UCSD-AML1 (cell line): ENCODE results near the gene CCDC88C.

Experiments
- DNase-seq: peaks from one replicate; lab custom pipeline; 2025; ENCODE audit not compliant: unreplicated experiment; lab: John Stamatoyannopoulos, UW

CCDC88C gene

DNA sequence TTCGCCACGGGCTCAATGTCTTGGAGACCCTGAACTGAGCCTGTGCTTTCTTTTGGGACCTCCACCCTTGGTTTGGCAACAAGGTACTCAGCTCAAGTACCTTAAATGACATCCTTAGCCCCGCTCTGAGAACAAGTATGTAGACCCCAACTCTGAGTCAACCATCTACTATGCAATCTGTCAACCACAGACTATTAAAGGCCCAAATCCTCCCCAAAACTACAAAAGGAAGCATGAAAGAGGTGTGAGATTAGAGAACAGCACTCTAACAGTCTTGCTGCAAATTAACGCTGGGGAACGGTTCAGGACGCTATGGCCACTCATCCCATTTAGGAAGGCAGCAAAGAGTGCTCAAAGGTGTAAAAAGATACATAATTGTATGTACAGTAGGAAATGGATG is 52.1 kb downstream of the CCDC88C start:
- DNase-seq: no peak

DNA sequence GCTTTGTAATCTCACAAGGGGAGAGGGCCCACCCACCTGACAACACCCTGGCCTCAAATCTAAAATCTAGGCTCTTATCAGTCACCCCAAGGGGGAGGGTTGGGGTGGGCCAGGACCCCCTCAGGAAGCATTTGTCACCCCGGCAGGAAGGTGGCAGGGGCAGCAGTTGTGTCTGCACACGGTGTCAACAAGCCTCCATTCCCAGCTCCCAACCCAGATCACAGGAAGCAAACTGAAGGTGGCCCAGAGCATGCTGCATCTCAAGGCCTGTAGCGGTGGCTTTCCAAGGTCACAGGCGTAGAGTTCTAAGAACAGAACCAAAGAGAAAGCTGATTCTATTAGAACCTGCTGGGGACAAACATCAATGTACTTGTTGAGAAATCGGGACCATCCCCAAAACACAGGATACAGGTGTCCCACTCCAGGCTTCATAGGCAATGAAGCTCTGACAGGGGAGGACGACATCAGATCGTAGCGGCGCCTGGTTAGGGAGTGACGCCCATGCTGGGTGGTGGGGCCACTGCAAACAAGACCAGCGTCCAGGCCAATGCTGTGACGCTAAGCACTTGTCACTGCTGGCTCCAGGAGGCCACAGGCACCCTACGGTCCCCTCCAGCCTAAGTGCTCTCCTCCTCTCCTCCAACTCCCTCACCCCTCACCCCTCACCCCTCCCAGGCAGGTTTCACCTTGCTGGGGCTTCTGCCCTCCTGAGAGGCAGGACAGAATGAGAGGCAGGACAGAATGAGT is 52.9 kb downstream of the CCDC88C start:
- peak; percentile 31 for DNase-seq

DNA sequence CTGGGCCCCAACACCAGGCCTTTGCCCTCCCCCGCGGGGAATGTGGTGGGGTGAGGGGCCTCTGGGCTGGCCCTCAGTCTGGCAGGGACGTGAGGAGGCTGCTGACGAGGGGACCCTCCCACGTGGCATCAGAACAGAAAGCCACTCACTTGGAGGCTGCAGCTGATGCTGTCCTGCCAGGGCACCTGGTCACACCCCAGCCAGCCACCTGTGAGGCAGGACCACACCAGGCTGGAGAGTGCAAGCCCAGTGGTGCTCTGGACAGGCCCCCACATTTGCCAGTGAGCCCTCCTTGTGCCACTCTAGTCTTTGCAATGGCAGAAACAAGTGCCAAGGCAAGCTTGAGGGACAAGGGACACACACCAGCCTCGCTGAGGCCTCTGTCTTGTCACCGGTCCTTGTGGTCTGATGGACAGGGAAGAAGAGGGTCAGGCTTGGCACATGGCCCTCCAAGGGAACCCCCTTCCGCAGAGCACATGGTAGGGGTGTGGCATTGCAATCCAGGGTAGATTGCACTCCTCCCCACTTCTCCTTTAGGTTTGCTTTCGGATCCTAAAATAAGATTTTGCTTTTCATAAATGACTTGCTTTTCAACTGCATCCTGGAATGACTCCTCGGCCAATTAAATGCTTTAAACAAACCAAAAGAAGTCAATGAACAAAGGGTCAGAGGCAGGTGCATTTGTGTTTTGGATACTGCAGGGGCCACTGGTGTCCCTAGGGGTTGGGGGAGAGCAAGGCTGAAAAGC is 53.7 kb downstream of the CCDC88C start:
- DNase-seq: no peak

DNA sequence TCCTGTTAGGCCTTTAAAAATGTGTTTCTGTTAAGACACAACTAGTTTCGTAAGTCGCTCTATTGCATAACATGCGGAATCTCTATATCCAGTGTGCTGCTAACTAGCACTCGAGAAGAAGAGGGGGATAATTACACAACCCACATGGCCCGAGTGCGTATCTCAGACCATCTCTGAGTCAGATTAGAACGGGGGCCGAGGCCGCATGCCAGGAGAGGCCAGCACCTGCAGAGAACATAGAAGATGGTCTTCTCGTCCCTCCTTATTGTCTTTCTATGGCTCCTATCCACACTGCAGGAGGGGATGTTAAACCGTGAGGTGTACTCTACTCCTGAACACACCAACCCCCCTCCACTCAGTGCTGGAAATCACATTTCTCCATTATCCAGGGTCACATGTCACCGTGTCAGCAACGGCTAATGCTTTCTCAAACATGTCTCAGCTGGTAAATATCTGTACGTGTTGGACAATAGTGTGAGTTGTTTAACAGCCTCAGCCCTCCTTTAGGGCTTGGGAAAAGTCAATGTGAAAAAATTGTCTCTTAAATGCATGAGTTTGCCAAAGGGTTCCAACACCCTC is 56.3 kb downstream of the CCDC88C start:
- DNase-seq: no peak

DNA sequence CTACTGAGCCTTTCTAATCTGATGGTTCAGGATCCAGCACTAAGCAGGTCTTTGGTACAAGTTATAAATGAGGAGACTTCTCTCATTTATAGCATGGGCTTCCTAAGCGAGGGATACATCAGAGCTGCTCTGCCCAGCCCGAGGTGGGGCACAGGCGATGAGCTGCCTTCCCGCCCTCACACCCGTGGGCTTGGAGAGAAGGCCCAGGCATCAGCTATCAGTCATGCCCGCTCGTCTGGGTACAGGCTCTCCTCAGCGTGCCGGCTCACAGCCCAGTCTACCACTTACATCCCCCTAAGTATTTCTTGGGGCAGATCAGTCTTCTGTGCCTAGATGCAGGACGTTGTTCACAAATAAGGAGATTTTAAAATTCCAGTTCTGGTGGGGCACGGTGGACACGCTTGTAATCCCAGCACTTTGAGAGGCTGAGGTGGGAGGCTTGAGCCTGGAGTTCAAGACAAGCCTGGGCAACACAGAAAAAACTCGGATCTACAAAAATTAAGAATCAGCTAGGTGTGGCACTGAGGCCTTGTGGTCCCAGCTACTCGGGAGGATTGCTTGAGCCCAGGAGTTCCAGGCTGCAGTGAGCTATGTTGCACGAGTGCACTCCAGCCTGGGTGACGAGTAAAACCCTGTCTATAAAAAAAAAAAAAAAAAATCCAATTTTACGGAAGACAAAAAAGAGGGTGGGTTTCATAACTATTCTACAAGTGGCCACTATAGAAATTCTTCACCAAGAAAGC is 57.0 kb downstream of the CCDC88C start:
- DNase-seq: no peak

DNA sequence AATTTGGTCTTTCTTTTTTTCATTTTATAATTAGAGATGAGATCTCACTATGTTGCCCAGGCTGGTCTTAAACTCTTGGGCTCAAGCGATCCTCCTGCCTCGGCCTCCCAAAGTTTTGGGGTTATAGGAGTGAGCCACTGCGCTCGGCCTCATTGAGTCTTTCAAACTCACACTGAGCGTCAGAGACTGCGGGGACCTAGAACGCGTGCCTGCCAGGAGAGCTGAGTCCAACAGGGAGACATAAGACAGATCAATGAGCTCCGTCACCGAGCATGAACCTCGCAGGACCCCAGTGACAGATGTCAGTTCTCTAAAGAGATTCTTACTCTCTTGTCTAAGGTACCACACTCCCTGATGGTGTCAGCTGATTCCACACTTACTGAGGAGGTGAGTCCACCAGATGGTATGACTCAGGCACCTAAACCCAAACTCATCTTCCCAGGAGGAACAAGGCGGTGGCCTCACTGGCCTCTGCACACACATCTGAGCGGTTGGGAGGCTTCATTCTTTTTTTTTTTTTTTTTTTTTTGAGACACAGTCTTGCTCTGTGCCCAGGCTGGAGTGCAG is 58.9 kb downstream of the CCDC88C start:
- DNase-seq: no peak

DNA sequence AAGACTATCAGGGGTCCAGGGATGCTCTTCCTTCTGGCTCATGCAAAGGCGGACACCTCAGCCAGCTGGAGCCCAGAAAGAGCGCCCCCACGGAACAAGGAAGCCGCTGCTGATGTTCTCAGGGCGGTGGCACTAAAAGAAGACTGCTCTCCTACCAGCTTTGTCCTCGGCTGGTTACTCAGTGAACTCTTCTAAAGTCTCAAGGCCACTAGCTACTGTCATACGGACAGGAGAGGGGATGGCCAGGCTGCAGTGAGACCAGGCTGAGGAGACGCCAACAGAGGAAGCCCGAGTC is 59.6 kb downstream of the CCDC88C start:
- DNase-seq: no peak

DNA sequence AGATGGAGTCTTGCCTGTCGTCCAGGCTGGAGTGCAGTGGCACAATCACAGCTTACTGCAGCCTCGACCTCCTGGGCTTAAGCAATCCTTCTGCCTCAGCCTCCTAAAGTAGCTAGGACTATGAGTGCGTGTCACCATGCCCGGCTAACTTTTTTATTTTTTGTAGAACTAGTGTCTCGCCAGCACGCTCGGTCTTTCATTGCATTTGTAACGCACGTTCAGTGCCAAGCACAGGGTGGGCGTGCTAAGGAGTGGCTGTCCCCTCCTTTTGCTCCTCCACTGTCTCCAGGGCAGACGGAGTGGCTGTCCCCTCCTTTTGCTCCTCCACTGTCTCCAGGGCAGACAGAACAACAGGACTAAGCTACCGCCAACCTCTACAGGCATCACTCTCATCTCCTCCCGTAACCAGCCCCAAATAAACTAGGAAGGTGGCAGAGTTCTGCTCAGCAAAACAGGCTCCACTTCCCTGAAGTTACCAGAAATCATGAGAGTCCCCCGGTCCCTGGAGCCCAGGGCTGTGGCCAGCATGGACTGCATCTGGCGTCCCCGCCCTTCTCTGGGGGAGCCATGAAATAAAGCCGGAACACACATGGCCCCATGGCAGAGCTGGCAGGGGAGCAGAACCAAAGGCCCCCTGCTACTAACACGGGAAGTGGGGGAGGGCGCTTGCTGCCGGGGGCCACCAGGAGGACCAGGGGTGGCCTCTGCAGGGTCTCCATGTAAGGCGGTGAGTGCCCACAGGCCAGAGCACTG is 60.2 kb downstream of the CCDC88C start:
- DNase-seq: no peak

DNA sequence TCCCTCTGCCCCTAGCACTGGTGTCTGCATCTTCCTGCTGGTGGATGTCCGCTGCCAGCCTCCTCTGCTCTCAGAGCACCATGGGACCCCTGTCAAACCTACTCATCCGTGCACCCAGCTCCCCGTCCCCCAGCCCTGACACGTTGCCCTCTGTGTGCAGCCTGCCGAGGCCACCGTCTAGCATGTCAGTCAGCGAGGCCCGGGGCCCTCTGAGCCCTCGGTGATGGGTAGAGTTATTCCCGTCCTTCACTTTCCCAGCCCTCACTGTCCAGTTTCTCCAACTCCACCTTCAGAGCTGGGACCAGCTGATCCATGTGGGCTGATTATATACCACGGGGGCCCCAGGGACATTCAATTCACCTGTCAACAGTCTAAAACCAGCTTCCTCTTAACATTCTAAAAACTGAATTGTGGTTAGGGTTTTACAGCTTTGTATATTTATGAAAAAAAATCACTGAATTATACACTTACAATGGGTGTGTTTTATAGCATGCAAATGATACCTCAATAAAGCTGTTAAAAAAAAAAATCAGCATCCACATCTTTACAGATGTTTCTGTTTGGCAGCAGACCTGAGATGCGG is 61.3 kb downstream of the CCDC88C start:
- DNase-seq: no peak

DNA sequence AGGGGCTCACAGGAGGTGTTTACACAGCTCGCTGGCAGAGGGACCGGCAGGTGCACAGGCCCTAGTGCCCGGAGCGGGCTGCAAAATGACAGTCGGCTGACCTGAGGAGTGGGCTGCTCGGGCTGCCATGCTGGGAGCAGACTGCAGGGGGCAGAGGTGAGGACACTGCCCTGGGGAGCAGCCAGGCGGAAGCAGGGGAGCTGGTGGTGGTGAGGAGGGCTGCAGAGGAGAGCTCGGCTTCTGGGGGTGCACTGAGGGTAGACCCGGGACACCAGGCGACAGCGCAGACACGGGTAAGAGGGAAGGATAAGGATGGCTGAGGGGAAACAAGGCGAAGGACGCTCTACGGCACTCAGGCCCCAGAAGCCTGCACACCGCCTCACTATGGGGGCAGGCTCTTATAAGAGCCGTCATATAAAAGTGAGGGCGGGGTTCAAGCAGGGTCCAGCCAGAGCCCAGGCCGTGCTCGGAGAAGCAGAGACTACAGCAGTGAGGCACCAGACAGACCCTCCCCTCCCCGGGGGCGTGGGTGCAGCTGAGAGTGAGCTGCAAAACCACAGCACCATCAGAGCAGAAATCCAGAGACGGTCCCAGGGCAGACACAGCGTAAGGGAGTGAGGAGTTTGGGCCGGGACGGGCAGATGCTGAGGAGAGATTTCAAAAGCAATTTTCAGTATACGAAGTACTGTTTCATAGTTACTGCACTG is 62.5 kb downstream of the CCDC88C start:
- DNase-seq: peak; percentile 24

DNA sequence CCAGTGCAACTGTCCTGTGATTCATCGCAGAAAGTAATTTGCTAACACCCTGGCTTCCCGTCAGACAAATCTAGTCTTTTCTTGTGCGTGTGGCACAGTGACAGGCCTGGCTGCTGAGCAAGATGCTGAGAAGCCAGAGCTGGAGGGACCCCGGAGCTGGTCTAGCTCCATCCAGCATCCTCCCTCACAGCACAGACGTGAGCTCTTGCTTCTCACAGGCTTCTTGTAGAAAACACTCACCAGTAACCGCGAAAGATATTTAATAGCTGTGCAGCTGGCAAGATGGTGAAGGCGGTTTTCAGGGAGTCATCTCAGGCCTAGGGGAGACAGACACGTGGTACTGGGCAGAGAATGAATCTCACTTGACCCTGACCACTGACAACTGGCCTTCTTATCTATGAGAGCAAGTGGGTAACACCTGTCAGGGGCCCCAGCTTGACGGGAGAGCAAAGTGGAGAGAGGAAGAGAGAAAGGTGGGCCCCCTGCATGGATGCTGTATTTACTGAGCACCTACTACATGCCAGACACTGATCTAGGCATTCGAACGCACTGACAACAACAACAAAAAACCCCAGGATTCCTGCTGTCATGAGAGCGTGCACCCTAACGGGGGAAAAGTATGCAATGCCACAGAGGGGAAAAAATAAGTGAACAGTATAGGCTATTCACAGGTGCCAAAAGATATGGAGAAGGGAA is 63.3 kb downstream of the CCDC88C start:
- DNase-seq: no peak

DNA sequence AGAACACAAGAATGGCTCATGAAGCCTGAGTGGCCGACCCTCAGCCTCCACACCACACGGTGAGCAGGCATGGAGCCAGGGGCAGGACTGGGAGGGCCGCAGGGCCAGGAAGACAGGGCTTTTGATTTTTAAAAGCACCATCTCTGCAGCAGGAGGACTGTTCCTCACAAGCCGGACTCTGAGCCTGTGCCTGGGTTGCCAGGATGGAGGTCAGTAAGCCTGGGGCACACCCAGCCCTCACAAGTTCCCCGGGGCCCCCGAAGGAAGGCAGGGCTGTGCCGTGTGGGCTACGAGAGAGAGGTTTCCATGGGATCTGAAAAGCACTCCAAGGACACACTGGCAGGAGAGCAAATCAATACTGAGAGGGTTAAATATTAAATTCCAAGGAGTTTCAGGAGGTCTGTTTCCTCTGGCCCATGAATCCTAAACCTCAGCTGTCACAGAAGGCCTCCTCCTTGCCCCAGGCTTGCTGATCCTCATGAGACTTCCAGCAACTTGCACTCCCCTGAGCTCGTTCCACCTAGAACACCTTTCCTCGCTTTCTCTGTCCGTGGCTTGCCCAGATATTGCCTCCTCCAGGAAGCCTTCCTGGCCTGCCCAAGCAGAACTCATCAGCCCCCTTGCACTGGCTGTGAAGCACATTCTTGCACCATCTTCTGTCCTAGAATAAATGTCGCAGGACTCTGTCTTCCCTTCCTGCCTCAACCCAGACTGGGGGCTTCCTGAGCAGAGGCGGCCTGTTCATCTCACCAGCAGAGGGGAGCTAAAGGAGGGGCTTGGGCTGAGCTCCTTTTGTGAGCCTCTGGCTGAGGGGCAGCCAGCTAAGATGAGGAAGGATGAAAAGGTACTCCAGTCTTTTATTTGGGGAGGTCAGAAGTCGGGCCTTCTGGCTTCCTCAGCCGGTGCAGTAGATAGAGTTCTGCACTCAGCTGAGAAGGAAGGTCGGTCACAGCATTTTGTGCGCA is 64.6 kb downstream of the CCDC88C start:
- DNase-seq: no peak

DNA sequence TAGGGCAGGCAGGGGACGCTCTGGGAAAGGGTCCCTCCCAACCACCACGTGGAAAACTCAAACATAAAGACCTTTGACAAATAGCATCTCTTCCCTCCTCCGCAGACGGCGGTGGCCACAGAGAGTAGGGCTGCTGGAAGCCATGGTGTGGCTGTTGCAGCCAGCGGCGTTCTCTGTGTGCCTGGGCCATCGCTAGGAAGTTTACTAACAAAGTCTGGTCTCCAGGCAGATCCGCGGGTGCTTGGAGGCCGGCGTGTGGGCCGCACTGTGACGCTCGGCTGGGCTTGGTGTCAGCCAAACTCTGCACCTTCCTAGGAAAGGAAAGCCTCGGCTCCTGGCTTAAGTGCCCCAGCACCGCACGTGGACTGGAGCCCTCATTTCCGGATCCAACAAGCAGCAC is 65.6 kb downstream of the CCDC88C start:
- DNase-seq: no peak

DNA sequence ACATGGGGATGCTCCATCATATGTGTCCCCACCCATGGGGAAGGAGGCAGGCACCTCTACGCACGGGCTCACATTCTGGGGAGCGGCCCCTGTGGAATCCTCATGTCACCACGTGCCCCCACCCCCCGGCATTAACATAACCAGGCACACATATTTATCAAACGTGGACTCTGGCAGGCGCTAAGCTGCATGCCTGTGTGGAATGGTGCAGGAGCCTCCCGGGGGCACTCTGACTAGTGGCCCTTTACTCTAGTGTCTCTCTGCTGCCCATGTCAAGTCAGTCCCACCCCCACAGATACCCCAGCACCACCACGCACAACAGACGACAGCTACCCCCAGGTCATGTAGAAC is 66.1 kb downstream of the CCDC88C start:
- DNase-seq: no peak

DNA sequence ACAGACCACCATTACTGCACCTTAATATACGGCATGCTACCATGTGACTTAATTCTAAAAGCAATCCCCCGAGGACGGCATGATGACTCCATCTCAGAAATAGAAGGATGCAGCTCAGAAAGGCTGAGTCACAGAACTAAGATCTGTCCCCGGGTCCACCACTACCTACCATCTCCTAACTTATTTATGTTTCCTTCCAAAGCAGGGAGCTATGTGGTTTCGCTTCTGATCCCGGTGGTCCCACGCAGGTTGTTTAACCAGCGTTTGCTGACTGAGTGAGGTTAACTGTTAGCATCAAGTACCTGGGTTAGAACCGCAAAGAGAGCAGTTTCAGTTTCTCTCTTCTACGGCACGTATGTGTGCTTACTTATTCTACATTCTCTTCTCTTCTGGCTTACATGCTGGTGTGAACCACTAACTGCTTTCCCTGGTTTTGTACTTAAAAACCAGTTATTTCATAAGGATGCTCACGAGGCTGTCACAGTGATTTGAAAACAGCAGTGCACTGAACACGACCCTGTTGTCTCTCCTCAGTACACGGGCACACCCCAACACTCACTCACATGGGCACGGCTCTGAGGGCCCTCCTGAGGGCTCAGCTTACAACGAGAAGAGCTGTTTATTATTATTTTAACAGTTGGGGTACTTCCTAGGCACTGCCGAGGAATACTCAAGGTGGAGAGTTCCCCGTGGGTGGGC is 66.7 kb downstream of the CCDC88C start:
- DNase-seq: no peak

DNA sequence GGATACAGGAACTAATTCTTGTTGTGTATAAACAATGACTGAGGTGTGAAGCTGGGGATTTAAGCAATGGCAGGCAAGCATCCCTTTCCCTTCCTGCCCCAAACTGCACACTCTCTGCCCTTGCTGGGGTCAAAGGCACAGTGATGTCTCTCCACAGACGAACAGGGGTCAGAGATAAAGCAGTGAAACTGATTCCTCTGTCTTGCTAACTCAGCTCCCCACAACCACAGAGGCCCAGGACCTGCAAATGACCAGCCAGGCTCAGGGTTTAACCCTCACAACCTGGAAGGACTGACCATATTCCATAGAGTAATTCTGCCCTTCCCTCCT is 67.2 kb downstream of the CCDC88C start:
- DNase-seq: no peak

DNA sequence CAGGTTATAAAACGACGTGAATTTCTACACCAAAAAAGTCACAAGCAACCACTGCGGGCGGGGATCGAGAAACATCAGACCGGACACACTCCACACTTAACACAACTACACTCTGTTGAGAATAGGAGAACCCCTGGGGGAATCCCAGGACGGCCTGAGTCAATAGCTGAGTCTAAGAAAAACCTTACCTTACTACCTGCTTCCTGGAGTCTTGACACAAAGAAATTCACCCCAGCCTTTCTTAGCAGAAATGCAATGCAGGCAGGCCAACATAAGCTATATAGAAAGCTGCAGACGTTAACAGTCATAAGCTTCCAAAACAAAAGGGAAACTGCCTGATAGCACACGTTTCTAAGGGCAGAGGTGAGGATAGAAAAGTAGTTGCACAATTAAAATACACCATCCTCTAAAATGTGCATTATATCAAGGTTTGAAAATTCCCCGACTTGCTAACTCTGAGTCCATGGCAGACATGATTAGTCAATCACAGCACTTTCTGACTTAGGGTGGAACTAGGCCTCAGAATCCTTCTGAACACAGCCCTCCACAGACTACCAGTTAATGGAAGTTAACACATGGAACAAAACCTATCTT is 68.0 kb downstream of the CCDC88C start:
- no peak for DNase-seq
